HepG2 (cell line): ENCODE data around the gene GUCY2D. TPM values are rescaled to one million over a fixed set of nuclear protein-coding genes. Genes with fewer than 3 reads are reported as not detected.

ENCODE experiments used
- EED ChIP-seq: sonication (generic); formaldehyde crosslinking; IDR thresholded peaks from 2 replicates; pipeline ENCODE4 v1.5.0; 2020; ENCODE audit warnings: mild to moderate bottlenecking, missing genetic modification reagents
- FOXJ3 ChIP-seq: sonication (generic); formaldehyde crosslinking; IDR thresholded peaks from 2 replicates; pipeline ENCODE4 v1.4.0; 2020; ENCODE audit warnings: missing genetic modification reagents, mild to moderate bottlenecking, borderline replicate concordance
- IRF2 ChIP-seq: IDR thresholded peaks from 2 replicates; pipeline ENCODE4 v1.6.1; 2018; ENCODE audit warnings: missing genetic modification reagents, missing compliant biosample characterization
- SP5 ChIP-seq: IDR thresholded peaks from 2 replicates; pipeline ENCODE4 v1.6.1; 2016; ENCODE audit warnings: low read depth, borderline replicate concordance
- YY1 ChIP-seq: IDR thresholded peaks from 2 replicates; pipeline ENCODE4 v1.6.1; 2011; ENCODE audit warnings: low read length, low read depth, moderate library complexity, mild to moderate bottlenecking; ENCODE audit not compliant: insufficient read depth, insufficient replicate concordance
- ZBTB38 ChIP-seq: sonication (generic); formaldehyde crosslinking; IDR thresholded peaks from 2 replicates; pipeline ENCODE4 v1.5.1; 2020; ENCODE audit warnings: mild to moderate bottlenecking, missing genetic modification reagents
- ZFP36L1 ChIP-seq: sonication (generic); formaldehyde crosslinking; IDR thresholded peaks from 2 replicates; pipeline ENCODE4 v1.8.0; 2022; ENCODE audit warnings: mild to moderate bottlenecking, missing genetic modification reagents, moderate library complexity
- ZNF253 ChIP-seq: sonication (generic); formaldehyde crosslinking; IDR thresholded peaks from 2 replicates; pipeline ENCODE4 v1.8.0; 2022; ENCODE audit warnings: mild to moderate bottlenecking, missing genetic modification reagents, borderline replicate concordance
- ZNF543 ChIP-seq: sonication (generic); formaldehyde crosslinking; IDR thresholded peaks from 2 replicates; pipeline ENCODE4 v1.4.0; 2020; ENCODE audit warnings: mild to moderate bottlenecking, missing genetic modification reagents
- ZNF547 ChIP-seq: sonication (generic); formaldehyde crosslinking; IDR thresholded peaks from 2 replicates; pipeline ENCODE4 v1.5.1; 2020; ENCODE audit warnings: mild to moderate bottlenecking, missing genetic modification reagents
- ZNF850 ChIP-seq: sonication (generic); formaldehyde crosslinking; conservative IDR thresholded peaks from 2 replicates; pipeline ENCODE4 v1.9.0; 2021; ENCODE audit warnings: mild to moderate bottlenecking, missing genetic modification reagents
- polyA plus RNA-seq, 8 experiments: library from polyadenylated mRNA; depleted of rRNA in 3 of 8; stranded (reverse) in 7 of 8; unstranded in 1 of 8; fragments of >200 nt; fragmentation: Illumina TruSeq in 4 of 8; extraction: Trizol in 4 of 8; gene quantifications; 2 replicates each; pipeline versions ENCODE4 v1.2.1 to v1.2.3, GENCODE V29; 2011 to 2016; ENCODE audit warnings: low read depth in 4 of 8, missing spikeins in 1 of 8, mixed read lengths in 1 of 8; ENCODE audit not compliant: insufficient read depth in 1 of 8
- total RNA-seq, 5 experiments: library from RNA; depleted of rRNA; stranded (reverse); fragments of >200 nt; fragmentation: Illumina TruSeq; extraction: Trizol; gene quantifications; 2 replicates each; pipeline ENCODE4 v1.2.3, GENCODE V29; 2016; ENCODE audit warnings: low read depth in 1 of 5
- TF ChIP-seq, protein P1 (sequence below): sonication (generic); formaldehyde crosslinking; IDR thresholded peaks from 2 replicates; pipeline ENCODE4 v1.5.1; 2020; ENCODE audit warnings: mild to moderate bottlenecking, missing genetic modification reagents, moderate library complexity
- TF ChIP-seq, protein P2 (sequence below): IDR thresholded peaks from 2 replicates; pipeline ENCODE4 v1.6.1; 2016; ENCODE audit warnings: mild to moderate bottlenecking
- TF ChIP-seq, protein P3 (sequence below): sonication (generic); formaldehyde crosslinking; IDR thresholded peaks from 2 replicates; pipeline ENCODE4 v1.5.0; 2020; ENCODE audit warnings: mild to moderate bottlenecking, missing genetic modification reagents, borderline replicate concordance
- TF ChIP-seq, protein P4 (sequence below): sonication (generic); formaldehyde crosslinking; IDR thresholded peaks from 2 replicates; pipeline ENCODE4 v1.4.0; 2020; ENCODE audit warnings: missing genetic modification reagents

Gene GUCY2D
- total and polyA plus RNA-seq, 2 of the 13 experiments (the other 11 are each of a cell fraction or from before 2014, with no cell fraction given), result not detected

DNA sequence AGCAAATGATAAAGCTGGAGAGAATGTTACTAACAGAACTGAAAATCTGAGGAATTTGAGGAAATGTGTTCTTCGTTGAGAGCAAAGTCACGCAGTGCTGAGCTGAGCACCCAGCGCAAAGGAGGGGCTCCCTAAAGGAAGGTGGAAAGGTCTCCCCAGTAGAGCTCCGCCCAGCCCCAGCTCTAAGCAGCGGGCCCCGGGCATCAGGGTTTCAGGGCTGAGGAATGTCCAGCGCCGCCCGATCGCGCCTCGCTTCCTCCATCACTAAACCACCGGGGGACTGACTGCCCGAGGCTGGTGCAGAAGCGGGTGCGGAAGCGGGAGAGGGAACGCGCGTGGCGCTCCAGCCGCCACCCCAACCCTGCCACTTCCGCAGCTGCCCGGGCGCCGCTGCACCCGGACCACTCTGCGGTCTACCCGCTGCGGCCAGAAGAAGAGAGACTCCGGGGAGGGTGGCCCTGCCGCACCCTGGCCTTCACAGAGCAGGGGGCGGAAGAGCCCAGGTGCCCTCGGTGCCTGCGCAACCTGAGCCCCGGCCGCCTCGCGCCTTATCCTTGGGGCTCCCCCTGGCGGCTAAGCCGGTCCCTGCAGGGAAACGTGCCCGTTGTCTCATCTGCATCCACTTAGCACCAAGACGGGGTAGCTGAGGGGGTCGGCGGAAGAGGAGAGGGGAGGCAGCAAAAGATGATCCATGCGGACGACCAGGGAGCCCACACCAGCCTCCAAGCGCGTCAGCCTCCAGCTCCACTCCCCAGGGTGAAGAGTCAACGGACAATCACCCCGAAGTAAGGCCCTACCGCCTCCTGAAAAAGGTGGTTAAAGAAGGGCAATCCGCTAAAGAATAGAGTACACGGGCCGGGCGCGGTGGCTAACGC lies 12.4 kb upstream of the GUCY2D start (continued):
- TF ChIP-seq YY1 (peak; percentile 31), ZNF543 (CRISPR knock-in tag) (peak; percentile 60; the same call in 1 of the 2 replicates), ZNF547 (CRISPR knock-in tag) (peak; percentile 40; the same call in 1 of the 2 replicates), FOXJ3 (CRISPR knock-in tag) (no peak), EED (CRISPR knock-in tag) (0 out of 2 replicates have a peak, but pooled peaks have one; percentile 20), SP5 (CRISPR knock-in tag) (no peak), ZNF253 (CRISPR knock-in tag) (no peak), IRF2 (peak; percentile 61; the same call in 1 of the 2 replicates), ZNF850 (CRISPR knock-in tag) (0 out of 2 replicates have a peak, but pooled peaks have one; percentile 62), ZFP36L1 (CRISPR knock-in tag) (no peak), ZBTB38 (CRISPR knock-in tag) (peak; percentile 37; the same call in 1 of the 2 replicates)
- TF ChIP-seq, protein P1, sequence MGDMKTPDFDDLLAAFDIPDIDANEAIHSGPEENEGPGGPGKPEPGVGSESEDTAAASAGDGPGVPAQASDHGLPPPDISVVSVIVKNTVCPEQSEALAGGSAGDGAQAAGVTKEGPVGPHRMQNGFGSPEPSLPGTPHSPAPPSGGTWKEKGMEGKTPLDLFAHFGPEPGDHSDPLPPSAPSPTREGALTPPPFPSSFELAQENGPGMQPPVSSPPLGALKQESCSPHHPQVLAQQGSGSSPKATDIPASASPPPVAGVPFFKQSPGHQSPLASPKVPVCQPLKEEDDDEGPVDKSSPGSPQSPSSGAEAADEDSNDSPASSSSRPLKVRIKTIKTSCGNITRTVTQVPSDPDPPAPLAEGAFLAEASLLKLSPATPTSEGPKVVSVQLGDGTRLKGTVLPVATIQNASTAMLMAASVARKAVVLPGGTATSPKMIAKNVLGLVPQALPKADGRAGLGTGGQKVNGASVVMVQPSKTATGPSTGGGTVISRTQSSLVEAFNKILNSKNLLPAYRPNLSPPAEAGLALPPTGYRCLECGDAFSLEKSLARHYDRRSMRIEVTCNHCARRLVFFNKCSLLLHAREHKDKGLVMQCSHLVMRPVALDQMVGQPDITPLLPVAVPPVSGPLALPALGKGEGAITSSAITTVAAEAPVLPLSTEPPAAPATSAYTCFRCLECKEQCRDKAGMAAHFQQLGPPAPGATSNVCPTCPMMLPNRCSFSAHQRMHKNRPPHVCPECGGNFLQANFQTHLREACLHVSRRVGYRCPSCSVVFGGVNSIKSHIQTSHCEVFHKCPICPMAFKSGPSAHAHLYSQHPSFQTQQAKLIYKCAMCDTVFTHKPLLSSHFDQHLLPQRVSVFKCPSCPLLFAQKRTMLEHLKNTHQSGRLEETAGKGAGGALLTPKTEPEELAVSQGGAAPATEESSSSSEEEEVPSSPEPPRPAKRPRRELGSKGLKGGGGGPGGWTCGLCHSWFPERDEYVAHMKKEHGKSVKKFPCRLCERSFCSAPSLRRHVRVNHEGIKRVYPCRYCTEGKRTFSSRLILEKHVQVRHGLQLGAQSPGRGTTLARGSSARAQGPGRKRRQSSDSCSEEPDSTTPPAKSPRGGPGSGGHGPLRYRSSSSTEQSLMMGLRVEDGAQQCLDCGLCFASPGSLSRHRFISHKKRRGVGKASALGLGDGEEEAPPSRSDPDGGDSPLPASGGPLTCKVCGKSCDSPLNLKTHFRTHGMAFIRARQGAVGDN, result peak; percentile 94
- TF ChIP-seq, protein P2, sequence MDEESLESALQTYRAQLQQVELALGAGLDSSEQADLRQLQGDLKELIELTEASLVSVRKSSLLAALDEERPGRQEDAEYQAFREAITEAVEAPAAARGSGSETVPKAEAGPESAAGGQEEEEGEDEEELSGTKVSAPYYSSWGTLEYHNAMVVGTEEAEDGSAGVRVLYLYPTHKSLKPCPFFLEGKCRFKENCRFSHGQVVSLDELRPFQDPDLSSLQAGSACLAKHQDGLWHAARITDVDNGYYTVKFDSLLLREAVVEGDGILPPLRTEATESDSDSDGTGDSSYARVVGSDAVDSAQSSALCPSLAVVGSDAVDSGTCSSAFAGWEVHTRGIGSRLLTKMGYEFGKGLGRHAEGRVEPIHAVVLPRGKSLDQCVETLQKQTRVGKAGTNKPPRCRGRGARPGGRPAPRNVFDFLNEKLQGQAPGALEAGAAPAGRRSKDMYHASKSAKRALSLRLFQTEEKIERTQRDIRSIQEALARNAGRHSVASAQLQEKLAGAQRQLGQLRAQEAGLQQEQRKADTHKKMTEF (CRISPR knock-in tag), result peak; percentile 61; the same call in 1 of the 2 replicates
- TF ChIP-seq, protein P3, sequence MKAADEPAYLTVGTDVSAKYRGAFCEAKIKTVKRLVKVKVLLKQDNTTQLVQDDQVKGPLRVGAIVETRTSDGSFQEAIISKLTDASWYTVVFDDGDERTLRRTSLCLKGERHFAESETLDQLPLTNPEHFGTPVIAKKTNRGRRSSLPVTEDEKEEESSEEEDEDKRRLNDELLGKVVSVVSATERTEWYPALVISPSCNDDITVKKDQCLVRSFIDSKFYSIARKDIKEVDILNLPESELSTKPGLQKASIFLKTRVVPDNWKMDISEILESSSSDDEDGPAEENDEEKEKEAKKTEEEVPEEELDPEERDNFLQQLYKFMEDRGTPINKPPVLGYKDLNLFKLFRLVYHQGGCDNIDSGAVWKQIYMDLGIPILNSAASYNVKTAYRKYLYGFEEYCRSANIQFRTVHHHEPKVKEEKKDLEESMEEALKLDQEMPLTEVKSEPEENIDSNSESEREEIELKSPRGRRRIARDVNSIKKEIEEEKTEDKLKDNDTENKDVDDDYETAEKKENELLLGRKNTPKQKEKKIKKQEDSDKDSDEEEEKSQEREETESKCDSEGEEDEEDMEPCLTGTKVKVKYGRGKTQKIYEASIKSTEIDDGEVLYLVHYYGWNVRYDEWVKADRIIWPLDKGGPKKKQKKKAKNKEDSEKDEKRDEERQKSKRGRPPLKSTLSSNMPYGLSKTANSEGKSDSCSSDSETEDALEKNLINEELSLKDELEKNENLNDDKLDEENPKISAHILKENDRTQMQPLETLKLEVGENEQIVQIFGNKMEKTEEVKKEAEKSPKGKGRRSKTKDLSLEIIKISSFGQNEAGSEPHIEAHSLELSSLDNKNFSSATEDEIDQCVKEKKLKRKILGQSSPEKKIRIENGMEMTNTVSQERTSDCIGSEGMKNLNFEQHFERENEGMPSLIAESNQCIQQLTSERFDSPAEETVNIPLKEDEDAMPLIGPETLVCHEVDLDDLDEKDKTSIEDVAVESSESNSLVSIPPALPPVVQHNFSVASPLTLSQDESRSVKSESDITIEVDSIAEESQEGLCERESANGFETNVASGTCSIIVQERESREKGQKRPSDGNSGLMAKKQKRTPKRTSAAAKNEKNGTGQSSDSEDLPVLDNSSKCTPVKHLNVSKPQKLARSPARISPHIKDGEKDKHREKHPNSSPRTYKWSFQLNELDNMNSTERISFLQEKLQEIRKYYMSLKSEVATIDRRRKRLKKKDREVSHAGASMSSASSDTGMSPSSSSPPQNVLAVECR, result peak; percentile 27; the same call in 1 of the 2 replicates
- TF ChIP-seq, protein P4, sequence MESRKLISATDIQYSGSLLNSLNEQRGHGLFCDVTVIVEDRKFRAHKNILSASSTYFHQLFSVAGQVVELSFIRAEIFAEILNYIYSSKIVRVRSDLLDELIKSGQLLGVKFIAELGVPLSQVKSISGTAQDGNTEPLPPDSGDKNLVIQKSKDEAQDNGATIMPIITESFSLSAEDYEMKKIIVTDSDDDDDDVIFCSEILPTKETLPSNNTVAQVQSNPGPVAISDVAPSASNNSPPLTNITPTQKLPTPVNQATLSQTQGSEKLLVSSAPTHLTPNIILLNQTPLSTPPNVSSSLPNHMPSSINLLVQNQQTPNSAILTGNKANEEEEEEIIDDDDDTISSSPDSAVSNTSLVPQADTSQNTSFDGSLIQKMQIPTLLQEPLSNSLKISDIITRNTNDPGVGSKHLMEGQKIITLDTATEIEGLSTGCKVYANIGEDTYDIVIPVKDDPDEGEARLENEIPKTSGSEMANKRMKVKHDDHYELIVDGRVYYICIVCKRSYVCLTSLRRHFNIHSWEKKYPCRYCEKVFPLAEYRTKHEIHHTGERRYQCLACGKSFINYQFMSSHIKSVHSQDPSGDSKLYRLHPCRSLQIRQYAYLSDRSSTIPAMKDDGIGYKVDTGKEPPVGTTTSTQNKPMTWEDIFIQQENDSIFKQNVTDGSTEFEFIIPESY (CRISPR knock-in tag), result peak; percentile 53; the same call in 1 of the 2 replicates
